GM06990 (cell line): ENCODE data around the gene WNT1.

ENCODE experiments used
- DNase-seq: peaks from one replicate; pipeline ENCODE4 v3.0.0-alpha.2; 2011; ENCODE audit not compliant: insufficient read length; ENCODE audit errors: extremely low read depth
- H3K27me3 ChIP-seq: replicated peaks from 2 replicates; pipeline ENCODE4 v1.6.0; 2011; ENCODE audit warnings: low read length; ENCODE audit not compliant: control insufficient read depth, insufficient read depth
- H3K36me3 ChIP-seq: 2 replicates; pipeline ENCODE4 v1.5.1; 2011; ENCODE audit warnings: low read length; ENCODE audit not compliant: control insufficient read depth, insufficient read depth
- H3K4me3 ChIP-seq: replicated peaks from 2 replicates; pipeline ENCODE4 v1.5.1; 2011; ENCODE audit warnings: low read depth, mild to moderate bottlenecking, control low read depth, low read length
- CTCF ChIP-seq: IDR thresholded peaks from 2 replicates; pipeline ENCODE4 v1.5.1; 2011; ENCODE audit warnings: low read length, control low read depth, mild to moderate bottlenecking, inconsistent platforms; ENCODE audit not compliant: insufficient read depth, poor library complexity, severe bottlenecking

WNT1 gene

GRCh38 chr12:48954841-48955501 is 23.2 kb upstream of the WNT1 start:
- Histone ChIP-seq H3K36me3 (peaks cover 1% of the 10 kb centered on the region; the same call in 1 of the 2 replicates), H3K27me3 (no peaks in the 10 kb centered on the region), H3K4me3 (no peak overlapping the region)
- TF ChIP-seq CTCF: no peak
- no peak for DNase-seq

GRCh38 chr12:48956279-48957140 is 21.6 kb upstream of the WNT1 start:
- H3K27me3 ChIP-seq: no peaks in the 10 kb centered on the region
- no peak for DNase-seq
- peak overlapping the region; percentile 80 for H3K4me3 ChIP-seq
- H3K36me3 ChIP-seq: peaks cover 1% of the 10 kb centered on the region; the same call in 1 of the 2 replicates
- no peak for TF ChIP-seq CTCF

GRCh38 chr12:48957141-48958048 is 20.7 kb upstream of the WNT1 start, which contains the start of gene ARF3:
Gene ARF3, minus strand, starts transcription at chr12:48957487. Its CDS starts 16,392 bp downstream, at chr12:48941095.
- Histone ChIP-seq H3K4me3 (peak within 1 kb of the TSS; percentile 80), H3K27me3 (no peaks in the 10 kb centered on the region), H3K36me3 (peaks cover 1% of the 10 kb centered on the region; the same call in 1 of the 2 replicates)
- TF ChIP-seq CTCF: no peak
- peak; percentile 92 for DNase-seq

- TF ChIP-seq CTCF: no peak
- no peaks in the 10 kb centered on the region for H3K27me3 ChIP-seq
- H3K4me3 ChIP-seq: peak overlapping the region; percentile 80
- DNase-seq: no peak
- peaks cover 1% of the 10 kb centered on the region; the same call in 1 of the 2 replicates for H3K36me3 ChIP-seq
Measured at GRCh38 chr12:48958049-48958388, 20.1 kb upstream of the WNT1 start.

GRCh38 chr12:48960834-48961233 is 17.3 kb upstream of the WNT1 start:
- no peak for TF ChIP-seq CTCF
- Histone ChIP-seq H3K36me3 (no peaks in the 10 kb centered on the region), H3K27me3 (no peaks in the 10 kb centered on the region), H3K4me3 (no peak overlapping the region)
- DNase-seq: no peak
